Astrocyte of the spinal cord (primary cell): ENCODE measurements around the gene ARHGEF19.

Source experiments
- DNase-seq: peaks from one replicate; pipeline ENCODE4 v3.0.0; 2011; ENCODE audit warnings: low read depth, low spot score
- H3K4me3 ChIP-seq: 2 replicates; pipeline ENCODE4 v1.5.1; 2011; ENCODE audit warnings: low read depth, mild to moderate bottlenecking, low read length, moderate library complexity
- CTCF ChIP-seq: IDR thresholded peaks from 2 replicates; pipeline ENCODE4 v1.5.1; 2012; ENCODE audit warnings: low read depth, mild to moderate bottlenecking, low read length, inconsistent platforms
- in situ Hi-C: cut with HindIII; loops from 2 replicates; pipeline ENCODE4 v1.10.0; 2017; ENCODE audit warnings: low sequenced_read_pairs

Gene ARHGEF19

DNA sequence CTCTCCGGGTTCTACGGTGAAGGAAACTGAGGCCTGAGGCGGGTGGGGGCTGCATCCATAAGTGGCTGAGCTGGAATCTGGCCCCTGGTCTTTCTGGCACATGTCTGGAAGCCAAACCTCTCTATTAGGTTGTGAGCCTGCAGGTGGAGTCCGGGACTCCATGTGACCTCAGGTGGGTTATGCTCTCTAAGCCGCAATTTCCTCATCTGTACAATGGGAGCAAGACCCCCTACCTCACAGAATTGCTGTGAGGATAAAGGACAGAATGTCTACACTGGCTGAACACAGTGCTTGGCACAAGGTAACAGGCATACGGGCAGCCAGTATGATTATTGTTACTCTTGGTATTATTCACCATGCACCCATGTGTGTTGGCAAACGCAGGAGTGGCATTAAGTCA is 63.3 kb downstream of the ARHGEF19 start:
- DNase-seq: no peak
- H3K4me3 ChIP-seq: no peak overlapping the region
- no peak for TF ChIP-seq CTCF
- in situ Hi-C loops: no loop called here

- no peak for DNase-seq
- no peak for TF ChIP-seq CTCF
- in situ Hi-C loops: no loop called here
- H3K4me3 ChIP-seq: no peak overlapping the region
Observed at GRCh38 chr1:16148329-16149092, 63.9 kb downstream of the ARHGEF19 start.
